Gastrocnemius medialis (tissue), 4 donors: ENCODE measurements around the gene RAB22A.

Experiments used
- CTCF ChIP-seq, 5 experiments: fragments of 450-650 bp in 3 of 5; fragments of 200-600 bp in 2 of 5; sonication (generic) in 2 of 5; IDR thresholded peaks in 4 of 5; conservative IDR thresholded peaks in 1 of 5; 1 replicate in 4 of 5; 2 replicates in 1 of 5; pipeline ENCODE4 v1.5.1; 2016 to 2019; ENCODE audit warnings: antibody characterized with exemption in 5 of 5, mild to moderate bottlenecking in 3 of 5, moderate library complexity in 3 of 5
- POLR2A ChIP-seq, 2 donors: fragments of 450-650 bp; IDR thresholded peaks; one replicate each; pipeline ENCODE4 v1.6.1; 2017; ENCODE audit warnings: antibody characterized with exemption in 2 of 2, mild to moderate bottlenecking in 2 of 2, moderate library complexity in 2 of 2

GRCh38 chr20:58264271-58264670, 45.2 kb upstream of the RAB22A start:
- TF ChIP-seq CTCF (IDR thresholded peaks at IDR 0.05 in 4 of 5, conservative IDR thresholded peaks at IDR 0.05 in 1 of 5) (no peak), POLR2A (IDR thresholded peaks at IDR 0.05) (no peak)
